ENCODE data around the gene BOD1L2. TPM values are rescaled to one million over a fixed set of nuclear protein-coding genes. Genes with fewer than 3 reads are reported as not detected.

The BOD1L2 gene
- total RNA-seq, 1 donor from 2014 or later: not detected

DNA sequence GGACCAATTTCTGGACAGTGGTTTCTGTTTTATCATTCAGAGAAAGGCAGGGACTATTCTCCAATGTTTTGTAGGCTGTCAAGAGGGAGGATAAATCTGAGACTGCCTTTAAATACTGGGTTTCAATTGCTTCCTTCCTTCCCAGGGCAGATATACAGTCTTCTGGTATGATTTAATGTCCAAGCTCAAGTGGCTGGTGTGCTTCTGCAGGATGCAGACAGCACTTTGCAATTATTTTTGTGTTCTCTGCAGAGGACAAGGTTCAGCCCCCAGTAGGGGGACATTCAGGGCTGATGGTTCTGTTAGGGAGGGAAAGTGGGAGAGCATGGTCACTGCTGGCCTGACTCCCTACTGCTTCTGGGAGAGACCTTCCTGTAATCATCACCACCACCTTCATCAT is 4.6 kb upstream of the BOD1L2 start:
- Mint-ChIP-seq H3K27me3 (ENCODE audit: low read depth) (peaks cover 5% of the 10 kb centered on the region), H3K4me3 (ENCODE audit: unreplicated experiment) (no peak overlapping the region), H3K27ac (ENCODE audit: unreplicated experiment) (no peak overlapping the region), H3K9me3 (ENCODE audit: low read depth) (peaks cover 2% of the 10 kb centered on the region), H3K4me1 (ENCODE audit: low read depth) (no peaks in the 10 kb centered on the region), H3K36me3 (ENCODE audit: low read depth) (no peaks in the 10 kb centered on the region)
- DNase-seq (ENCODE audit: low spot score): no peak
- TF ChIP-seq, protein P1, sequence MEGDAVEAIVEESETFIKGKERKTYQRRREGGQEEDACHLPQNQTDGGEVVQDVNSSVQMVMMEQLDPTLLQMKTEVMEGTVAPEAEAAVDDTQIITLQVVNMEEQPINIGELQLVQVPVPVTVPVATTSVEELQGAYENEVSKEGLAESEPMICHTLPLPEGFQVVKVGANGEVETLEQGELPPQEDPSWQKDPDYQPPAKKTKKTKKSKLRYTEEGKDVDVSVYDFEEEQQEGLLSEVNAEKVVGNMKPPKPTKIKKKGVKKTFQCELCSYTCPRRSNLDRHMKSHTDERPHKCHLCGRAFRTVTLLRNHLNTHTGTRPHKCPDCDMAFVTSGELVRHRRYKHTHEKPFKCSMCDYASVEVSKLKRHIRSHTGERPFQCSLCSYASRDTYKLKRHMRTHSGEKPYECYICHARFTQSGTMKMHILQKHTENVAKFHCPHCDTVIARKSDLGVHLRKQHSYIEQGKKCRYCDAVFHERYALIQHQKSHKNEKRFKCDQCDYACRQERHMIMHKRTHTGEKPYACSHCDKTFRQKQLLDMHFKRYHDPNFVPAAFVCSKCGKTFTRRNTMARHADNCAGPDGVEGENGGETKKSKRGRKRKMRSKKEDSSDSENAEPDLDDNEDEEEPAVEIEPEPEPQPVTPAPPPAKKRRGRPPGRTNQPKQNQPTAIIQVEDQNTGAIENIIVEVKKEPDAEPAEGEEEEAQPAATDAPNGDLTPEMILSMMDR (IDR thresholded peaks at IDR 0.05): no peak

DNA sequence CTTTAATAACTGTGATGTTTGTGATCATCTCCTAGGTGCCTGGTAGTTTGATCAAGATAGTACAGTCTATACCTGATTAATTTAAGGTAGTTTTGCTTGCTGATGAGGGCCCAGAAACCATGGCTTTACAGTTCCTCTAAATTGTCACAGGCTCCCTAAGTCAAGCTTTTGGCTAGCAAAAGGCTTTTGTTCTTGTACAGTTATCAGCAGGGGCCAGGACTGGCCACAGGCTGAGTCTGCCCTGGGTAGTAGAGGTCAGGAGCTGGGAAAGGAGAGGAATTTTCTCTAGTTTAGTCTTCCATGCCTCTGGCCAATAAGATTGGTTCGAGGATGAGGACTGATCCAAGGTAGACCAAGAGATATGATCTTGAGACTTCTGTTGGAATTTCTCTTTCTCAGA is 3.6 kb upstream of the BOD1L2 start:
- Mint-ChIP-seq H3K27ac (ENCODE audit: unreplicated experiment) (no peak overlapping the region), H3K36me3 (ENCODE audit: low read depth) (no peaks in the 10 kb centered on the region), H3K27me3 (ENCODE audit: low read depth) (peaks cover 9% of the 10 kb centered on the region), H3K9me3 (ENCODE audit: low read depth) (no peaks in the 10 kb centered on the region), H3K4me1 (ENCODE audit: low read depth) (no peaks in the 10 kb centered on the region), H3K4me3 (ENCODE audit: unreplicated experiment) (no peak overlapping the region)
- no peak for DNase-seq (ENCODE audit: low spot score)
- TF ChIP-seq, protein P1 (IDR thresholded peaks at IDR 0.05): no peak

DNA sequence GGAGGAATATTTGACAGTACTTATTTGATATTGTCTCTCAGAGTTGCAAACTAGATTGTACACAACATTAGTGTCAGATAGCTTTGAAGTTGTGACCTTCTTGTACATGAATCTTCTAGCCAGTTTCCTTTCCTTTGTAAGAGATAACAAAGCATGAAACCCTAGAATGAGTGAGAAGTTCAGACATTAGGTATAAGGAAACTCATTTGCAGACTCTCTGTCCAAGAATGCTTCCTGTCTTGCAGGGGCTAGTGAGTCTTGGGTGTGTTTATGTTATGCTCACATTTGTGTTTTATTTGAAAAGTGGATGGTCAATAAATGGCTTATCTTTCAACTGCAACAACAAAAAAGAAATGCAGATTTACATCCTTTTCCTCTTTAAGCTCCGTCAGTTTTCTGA is 1.4 kb downstream of the BOD1L2 start:
- Mint-ChIP-seq H3K9me3 (ENCODE audit: low read depth) (no peaks in the 10 kb centered on the region), H3K4me1 (ENCODE audit: low read depth) (no peaks in the 10 kb centered on the region), H3K27me3 (ENCODE audit: low read depth) (peaks cover 29% of the 10 kb centered on the region), H3K36me3 (ENCODE audit: low read depth) (no peaks in the 10 kb centered on the region), H3K4me3 (ENCODE audit: unreplicated experiment) (no peak overlapping the region), H3K27ac (ENCODE audit: unreplicated experiment) (no peak overlapping the region)
- DNase-seq (ENCODE audit: low spot score): no peak
- TF ChIP-seq, protein P1 (IDR thresholded peaks at IDR 0.05): no peak

DNA sequence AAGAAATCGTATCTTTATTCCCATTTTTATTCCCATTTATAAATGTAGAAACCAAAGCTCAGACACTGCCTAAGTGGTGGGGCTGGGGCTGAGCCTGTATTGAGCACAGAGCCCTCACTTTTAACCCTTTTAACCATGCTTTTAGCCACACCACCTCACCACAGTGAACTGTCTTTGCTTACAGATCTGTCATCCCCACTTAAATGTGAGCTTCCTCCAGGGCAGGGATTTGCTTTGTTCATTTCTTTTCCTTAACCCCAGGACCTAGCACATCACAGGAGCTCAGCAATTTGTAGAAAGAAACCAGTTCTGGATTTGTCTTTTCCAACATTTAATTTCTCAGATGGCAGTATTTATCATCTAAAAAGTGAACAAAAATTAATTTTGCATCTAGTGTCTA is 2.2 kb downstream of the BOD1L2 start:
- Mint-ChIP-seq H3K27me3 (ENCODE audit: low read depth) (peaks cover 29% of the 10 kb centered on the region), H3K9me3 (ENCODE audit: low read depth) (no peaks in the 10 kb centered on the region), H3K27ac (ENCODE audit: unreplicated experiment) (no peak overlapping the region), H3K36me3 (ENCODE audit: low read depth) (no peaks in the 10 kb centered on the region), H3K4me3 (ENCODE audit: unreplicated experiment) (no peak overlapping the region), H3K4me1 (ENCODE audit: low read depth) (no peaks in the 10 kb centered on the region)
- DNase-seq (ENCODE audit: low spot score): no peak
- TF ChIP-seq, protein P1 (IDR thresholded peaks at IDR 0.05): no peak

DNA sequence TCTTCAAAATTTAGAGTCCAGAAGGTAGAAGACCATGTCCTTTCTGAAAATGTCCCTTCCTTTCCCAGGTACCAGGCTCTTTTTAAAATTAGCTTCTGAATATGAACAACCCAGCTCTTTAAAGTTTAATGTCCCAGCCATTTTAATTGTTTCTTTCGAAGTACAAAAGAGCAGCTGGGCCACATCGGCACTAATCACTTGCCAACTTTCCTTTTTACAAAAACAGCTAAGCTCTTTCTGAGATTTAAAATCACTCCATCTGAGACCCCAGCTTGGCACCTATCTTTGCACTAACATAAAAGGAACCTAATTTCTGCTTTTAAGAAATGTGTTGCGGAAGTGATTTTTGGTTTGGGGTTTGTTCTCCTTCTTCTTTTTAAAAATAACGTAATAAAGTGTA is 2.6 kb downstream of the BOD1L2 start:
- H3K9me3 Mint-ChIP-seq (ENCODE audit: low read depth): no peaks in the 10 kb centered on the region

More for the DNA sequence above, 2.6 kb downstream of the BOD1L2 start:
- Mint-ChIP-seq H3K4me3 (ENCODE audit: unreplicated experiment) (no peak overlapping the region), H3K27ac (ENCODE audit: unreplicated experiment) (no peak overlapping the region), H3K4me1 (ENCODE audit: low read depth) (no peaks in the 10 kb centered on the region), H3K27me3 (ENCODE audit: low read depth) (peaks cover 29% of the 10 kb centered on the region), H3K36me3 (ENCODE audit: low read depth) (no peaks in the 10 kb centered on the region)
- no peak for DNase-seq (ENCODE audit: low spot score)
- TF ChIP-seq, protein P1 (IDR thresholded peaks at IDR 0.05): no peak
